ENCODE measurements around the gene CMBL. TPM values are rescaled to one million over a fixed set of nuclear protein-coding genes. Genes with fewer than 3 reads are reported as not detected.

Gene CMBL
- total RNA-seq, 1 donor from 2014 or later = 21.7 TPM

DNA sequence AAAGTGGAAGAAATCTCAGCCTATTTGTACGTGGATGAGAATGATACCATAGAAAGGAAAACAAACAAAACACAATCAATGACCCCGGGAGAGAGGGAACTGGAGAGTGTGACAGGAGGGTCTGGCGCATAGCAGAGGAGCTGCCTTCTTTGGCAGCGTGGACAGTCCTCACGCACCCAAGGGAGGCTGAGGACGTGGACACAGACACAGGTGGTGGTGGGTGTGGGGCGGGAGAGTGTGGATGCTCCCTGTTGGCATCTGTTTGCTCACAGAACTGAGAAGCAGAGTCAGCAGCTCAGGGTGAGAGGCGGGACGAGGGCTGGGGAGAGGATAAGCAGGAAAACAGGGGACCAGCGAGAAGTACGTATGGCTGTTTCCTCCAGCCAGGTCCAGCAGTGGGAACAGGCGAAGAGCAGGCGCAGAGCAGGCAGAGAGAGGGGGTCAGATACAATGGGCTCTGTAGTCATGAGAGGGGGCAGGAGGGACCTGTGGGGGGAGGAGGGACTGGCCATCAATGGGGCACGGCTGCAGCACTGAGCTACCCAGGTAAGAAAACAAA is 10.0 kb downstream of the CMBL start:
- H3K27ac ChIP-seq = no peak overlapping the region
- H3K4me3 ChIP-seq = no peak overlapping the region
- H3K36me3 ChIP-seq = no peaks in the 10 kb centered on the region
- intact Hi-C loops (cut with DNase I) = no loop called here
- ATAC-seq = no peak
- no peaks in the 10 kb centered on the region for H3K4me1 ChIP-seq
- no peak for DNase-seq
- H3K27me3 ChIP-seq (ENCODE audit: low read depth) = no peaks in the 10 kb centered on the region
- no peaks in the 10 kb centered on the region for H3K9me3 ChIP-seq
- TF ChIP-seq, protein P1, sequence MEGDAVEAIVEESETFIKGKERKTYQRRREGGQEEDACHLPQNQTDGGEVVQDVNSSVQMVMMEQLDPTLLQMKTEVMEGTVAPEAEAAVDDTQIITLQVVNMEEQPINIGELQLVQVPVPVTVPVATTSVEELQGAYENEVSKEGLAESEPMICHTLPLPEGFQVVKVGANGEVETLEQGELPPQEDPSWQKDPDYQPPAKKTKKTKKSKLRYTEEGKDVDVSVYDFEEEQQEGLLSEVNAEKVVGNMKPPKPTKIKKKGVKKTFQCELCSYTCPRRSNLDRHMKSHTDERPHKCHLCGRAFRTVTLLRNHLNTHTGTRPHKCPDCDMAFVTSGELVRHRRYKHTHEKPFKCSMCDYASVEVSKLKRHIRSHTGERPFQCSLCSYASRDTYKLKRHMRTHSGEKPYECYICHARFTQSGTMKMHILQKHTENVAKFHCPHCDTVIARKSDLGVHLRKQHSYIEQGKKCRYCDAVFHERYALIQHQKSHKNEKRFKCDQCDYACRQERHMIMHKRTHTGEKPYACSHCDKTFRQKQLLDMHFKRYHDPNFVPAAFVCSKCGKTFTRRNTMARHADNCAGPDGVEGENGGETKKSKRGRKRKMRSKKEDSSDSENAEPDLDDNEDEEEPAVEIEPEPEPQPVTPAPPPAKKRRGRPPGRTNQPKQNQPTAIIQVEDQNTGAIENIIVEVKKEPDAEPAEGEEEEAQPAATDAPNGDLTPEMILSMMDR (IDR thresholded peaks at IDR 0.05) = no peak

DNA sequence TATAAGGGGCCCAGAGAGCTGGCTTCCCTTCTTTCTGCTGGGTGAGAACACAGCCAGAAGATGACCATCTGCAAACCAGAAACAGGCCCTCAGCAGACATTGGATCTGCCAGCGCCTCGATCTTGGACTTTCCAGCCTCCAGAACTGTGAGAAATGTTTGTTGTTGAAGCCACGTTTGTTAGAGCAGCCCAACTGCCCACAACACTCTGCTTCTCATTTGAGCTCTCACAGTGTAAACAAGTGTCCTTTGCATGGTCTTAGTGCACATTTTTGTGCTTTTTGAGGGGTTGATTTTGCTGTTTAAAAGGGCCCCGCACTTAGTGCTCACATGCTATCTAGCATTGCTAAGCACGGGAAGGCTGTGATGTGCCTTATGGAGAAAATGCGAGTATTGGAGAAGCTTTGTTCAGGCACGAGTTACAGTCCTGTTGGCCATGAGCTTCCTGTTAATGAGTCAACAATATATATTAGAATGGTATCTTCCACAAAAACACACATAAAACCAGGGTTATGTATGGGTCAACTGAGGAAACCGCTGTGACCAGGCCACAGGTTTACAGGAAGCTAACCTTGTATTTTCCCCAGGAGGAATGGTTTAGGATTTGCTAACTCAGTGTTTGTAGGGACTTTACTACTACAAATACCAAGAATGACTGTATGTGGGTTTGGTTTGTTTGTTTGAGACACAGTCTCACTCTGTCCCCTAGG is 11.9 kb downstream of the CMBL start:
- DNase-seq (no peak), ATAC-seq (no peak)
- TF ChIP-seq, protein P1 (IDR thresholded peaks at IDR 0.05) = no peak
- Histone ChIP-seq H3K27ac (no peak overlapping the region), H3K9me3 (no peaks in the 10 kb centered on the region), H3K4me1 (no peaks in the 10 kb centered on the region), H3K27me3 (ENCODE audit: low read depth) (no peaks in the 10 kb centered on the region), H3K36me3 (no peaks in the 10 kb centered on the region), H3K4me3 (no peak overlapping the region)
- intact Hi-C loops (cut with DNase I) = no loop called here

DNA sequence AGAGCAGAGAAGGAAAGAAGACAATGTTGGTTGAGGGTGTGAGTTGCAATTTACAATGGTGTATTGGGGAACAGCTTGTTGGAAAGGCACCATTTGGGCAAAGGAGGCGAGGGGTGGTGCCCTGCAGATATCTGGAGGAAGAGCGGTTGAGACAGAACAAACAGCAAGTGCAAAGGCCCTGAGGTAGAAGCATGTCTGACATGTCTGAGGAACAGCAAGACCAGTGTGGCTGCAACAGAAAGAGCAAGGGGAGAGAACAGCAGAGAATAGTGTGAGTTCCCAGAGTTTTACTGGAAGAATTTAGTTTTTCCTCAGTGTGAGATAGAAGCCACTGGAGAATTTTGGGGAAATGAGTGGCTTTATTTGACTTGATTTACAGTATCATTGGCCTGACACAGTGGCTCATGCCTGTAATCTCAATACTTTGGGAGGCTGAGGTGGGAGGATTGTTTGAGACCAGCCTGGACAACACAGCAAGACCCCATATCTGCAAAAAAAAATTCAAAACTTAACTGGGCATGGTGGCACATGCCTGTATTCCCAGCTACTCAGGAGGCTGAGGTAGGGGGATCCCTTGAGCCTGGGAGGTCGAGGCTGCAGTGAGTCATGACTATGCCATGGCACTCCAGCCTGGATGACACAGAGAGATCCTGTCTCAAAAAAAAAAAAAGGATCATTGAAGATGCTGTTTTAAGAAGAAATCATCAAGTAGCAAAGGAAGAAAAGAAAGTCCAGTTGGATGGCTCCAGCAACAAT is 13.6 kb downstream of the CMBL start:
- no peaks in the 10 kb centered on the region for H3K9me3 ChIP-seq
- H3K36me3 ChIP-seq = no peaks in the 10 kb centered on the region
- peaks cover 2% of the 10 kb centered on the region for H3K4me1 ChIP-seq
- ATAC-seq (no peak), DNase-seq (no peak)
- intact Hi-C loops (cut with DNase I) = no loop called here
- H3K27me3 ChIP-seq (ENCODE audit: low read depth) = no peaks in the 10 kb centered on the region
- no peak overlapping the region for H3K27ac ChIP-seq
- TF ChIP-seq, protein P1 (IDR thresholded peaks at IDR 0.05) = no peak
- no peak overlapping the region for H3K4me3 ChIP-seq

DNA sequence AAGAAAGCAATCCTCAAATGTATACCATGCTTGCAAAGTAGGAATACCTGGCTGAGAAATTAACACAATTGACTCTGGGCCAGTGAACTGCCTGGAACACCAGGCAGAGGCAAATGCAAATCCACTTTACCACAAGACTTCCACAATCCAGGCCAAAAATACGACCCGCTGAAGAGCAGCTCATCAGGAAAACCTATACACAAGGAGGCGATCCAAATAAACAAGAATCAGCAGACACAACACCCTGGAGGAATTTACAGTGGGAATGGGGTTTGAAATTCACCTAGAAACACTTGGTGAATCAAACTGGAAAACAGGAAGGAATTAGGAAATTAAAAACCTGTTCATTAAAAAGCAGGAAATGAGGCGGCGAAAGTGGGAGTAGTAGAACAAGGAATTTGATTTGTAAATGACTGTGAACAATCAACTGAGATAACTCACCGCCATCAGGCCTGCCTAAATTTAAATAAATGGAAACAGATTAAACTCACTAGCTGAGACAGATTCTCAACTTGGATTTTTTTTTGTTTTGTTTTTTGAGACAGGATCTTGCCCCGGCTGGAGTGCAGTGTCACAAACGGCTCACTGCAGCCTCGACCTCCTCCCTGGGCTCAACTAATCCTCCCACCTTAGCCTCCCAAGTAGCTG is 15.9 kb downstream of the CMBL start:
- Histone ChIP-seq H3K4me3 (no peak overlapping the region), H3K4me1 (peaks cover 12% of the 10 kb centered on the region), H3K9me3 (no peaks in the 10 kb centered on the region), H3K27me3 (ENCODE audit: low read depth) (no peaks in the 10 kb centered on the region), H3K36me3 (peaks cover 3% of the 10 kb centered on the region), H3K27ac (no peak overlapping the region)
- DNase-seq (no peak), ATAC-seq (no peak)
- intact Hi-C loops (cut with DNase I) = no loop called here
- TF ChIP-seq, protein P1 (IDR thresholded peaks at IDR 0.05) = no peak

DNA sequence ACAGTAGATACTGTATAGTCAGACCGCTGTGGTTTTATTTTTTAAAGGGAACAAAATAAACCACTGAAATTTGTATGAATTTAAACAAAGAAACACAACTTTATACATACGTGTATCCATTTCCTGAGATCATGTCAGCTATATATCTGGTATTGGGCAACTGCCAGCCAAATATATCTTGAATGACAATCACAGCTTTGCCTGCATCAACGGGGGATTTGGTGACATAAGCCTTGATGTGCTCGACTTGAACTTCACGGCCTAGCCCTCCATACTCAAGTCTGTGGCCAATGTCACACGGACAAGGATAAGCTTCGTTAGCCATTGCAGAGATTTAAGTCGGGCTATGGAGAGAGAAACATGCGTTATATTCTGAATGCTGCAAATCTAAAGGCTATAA is 17.3 kb downstream of the CMBL start:
- Histone ChIP-seq H3K27me3 (ENCODE audit: low read depth) (no peaks in the 10 kb centered on the region), H3K36me3 (peaks cover 3% of the 10 kb centered on the region), H3K4me3 (no peak overlapping the region), H3K4me1 (peaks cover 12% of the 10 kb centered on the region), H3K27ac (no peak overlapping the region), H3K9me3 (no peaks in the 10 kb centered on the region)
- no peak for DNase-seq
- intact Hi-C loops (cut with DNase I) = no loop called here
- TF ChIP-seq, protein P1 (IDR thresholded peaks at IDR 0.05) = no peak
- no peak for ATAC-seq
